Naive B cell (primary cell): ENCODE results near the gene ESYT3. TPM values are rescaled to one million over a fixed set of nuclear protein-coding genes. Genes with fewer than 3 reads are reported as not detected.

Experiments
- ATAC-seq, 2 donors: fragments of 150-1000 bp; cut with Tn5 transposase; 2 replicates each; pipeline ENCODE4 v1.10.0; 2021; ENCODE audit warnings: low read depth in 2 of 2, mild to moderate bottlenecking in 2 of 2, moderate library complexity in 2 of 2
- DNase-seq: peaks from one replicate; pipeline ENCODE4 v3.0.0; 2022
- H3K27ac Mint-ChIP-seq, 6 donors: one replicate each; pipeline ENCODE4 v1.8.0; 2020 to 2022; ENCODE audit warnings: mild to moderate bottlenecking in 6 of 6, mixed read lengths in 6 of 6, moderate library complexity in 5 of 6, inconsistent platforms in 2 of 6
- H3K27me3 Mint-ChIP-seq, 3 donors: one replicate each; pipeline ENCODE4 v1.8.0; 2021 to 2022; ENCODE audit warnings: mixed read lengths in 3 of 3, mild to moderate bottlenecking in 1 of 3
- H3K36me3 Mint-ChIP-seq, 2 donors: one replicate each; pipeline ENCODE4 v1.8.0; 2020 to 2022; ENCODE audit warnings: mixed read lengths in 2 of 2, inconsistent platforms in 1 of 2, mild to moderate bottlenecking in 1 of 2
- H3K4me1 Mint-ChIP-seq, 3 donors: one replicate each; pipeline ENCODE4 v1.8.0; 2020 to 2022; ENCODE audit warnings: mixed read lengths in 3 of 3, inconsistent platforms in 1 of 3, mild to moderate bottlenecking in 1 of 3, moderate library complexity in 1 of 3
- H3K4me3 Mint-ChIP-seq, 8 donors: one replicate each; pipeline ENCODE4 v1.8.0; 2020 to 2022; ENCODE audit warnings: mild to moderate bottlenecking in 8 of 8, mixed read lengths in 8 of 8, moderate library complexity in 8 of 8, inconsistent platforms in 2 of 8
- H3K9me3 Mint-ChIP-seq, 7 donors: one replicate each; pipeline ENCODE4 v1.8.0; 2020 to 2022; ENCODE audit warnings: mixed read lengths in 7 of 7, mild to moderate bottlenecking in 5 of 7, inconsistent platforms in 2 of 7, moderate library complexity in 1 of 7
- polyA plus RNA-seq, 6 donors: library from polyadenylated mRNA; unstranded; fragments of 300-500 nt; fragmentation: Illumina TruSeq; gene quantifications; one replicate each; pipeline ENCODE4 v1.2.3, GENCODE V29; 2021; ENCODE audit warnings: low read depth in 6 of 6

The ESYT3 gene, protein sequence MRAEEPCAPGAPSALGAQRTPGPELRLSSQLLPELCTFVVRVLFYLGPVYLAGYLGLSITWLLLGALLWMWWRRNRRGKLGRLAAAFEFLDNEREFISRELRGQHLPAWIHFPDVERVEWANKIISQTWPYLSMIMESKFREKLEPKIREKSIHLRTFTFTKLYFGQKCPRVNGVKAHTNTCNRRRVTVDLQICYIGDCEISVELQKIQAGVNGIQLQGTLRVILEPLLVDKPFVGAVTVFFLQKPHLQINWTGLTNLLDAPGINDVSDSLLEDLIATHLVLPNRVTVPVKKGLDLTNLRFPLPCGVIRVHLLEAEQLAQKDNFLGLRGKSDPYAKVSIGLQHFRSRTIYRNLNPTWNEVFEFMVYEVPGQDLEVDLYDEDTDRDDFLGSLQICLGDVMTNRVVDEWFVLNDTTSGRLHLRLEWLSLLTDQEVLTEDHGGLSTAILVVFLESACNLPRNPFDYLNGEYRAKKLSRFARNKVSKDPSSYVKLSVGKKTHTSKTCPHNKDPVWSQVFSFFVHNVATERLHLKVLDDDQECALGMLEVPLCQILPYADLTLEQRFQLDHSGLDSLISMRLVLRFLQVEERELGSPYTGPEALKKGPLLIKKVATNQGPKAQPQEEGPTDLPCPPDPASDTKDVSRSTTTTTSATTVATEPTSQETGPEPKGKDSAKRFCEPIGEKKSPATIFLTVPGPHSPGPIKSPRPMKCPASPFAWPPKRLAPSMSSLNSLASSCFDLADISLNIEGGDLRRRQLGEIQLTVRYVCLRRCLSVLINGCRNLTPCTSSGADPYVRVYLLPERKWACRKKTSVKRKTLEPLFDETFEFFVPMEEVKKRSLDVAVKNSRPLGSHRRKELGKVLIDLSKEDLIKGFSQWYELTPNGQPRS
- not detected for polyA plus RNA-seq

DNA sequence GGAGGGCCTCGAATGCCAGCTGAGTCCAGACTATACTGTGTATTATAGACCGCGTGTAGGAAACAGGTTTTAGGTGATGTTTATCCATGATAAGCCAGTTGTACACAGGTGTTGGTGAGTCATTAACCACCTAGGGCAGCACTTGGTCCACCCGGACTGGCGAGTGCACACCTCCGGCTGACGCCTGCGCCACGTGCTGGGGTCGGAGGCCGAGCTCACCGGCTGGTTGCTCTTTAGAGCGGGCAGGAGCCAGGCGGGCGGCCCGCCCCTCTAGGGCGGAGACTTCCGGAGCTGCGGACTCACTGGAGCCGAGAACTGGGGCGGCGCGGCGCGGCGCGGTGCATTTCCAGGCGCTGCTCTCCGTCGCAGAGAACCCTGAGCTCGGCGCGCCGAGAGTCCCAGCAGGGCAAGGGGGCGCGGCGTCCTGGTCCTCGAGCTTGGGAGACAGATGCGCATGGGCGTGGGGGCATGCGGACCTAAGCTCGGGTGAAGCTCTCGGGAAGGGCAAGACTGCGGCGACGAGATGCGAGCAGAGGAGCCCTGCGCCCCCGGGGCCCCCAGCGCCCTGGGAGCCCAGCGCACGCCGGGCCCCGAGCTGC lies at the start of gene ESYT3:
ESYT3 (plus strand) TSS at position 341 of the 599 bp plus-strand sequence; CDS start at position 524, 183 bp downstream.
- H3K27ac Mint-ChIP-seq: no peak within 1 kb of the TSS
- H3K36me3 Mint-ChIP-seq: no peaks in the 10 kb centered on the region
- peaks cover 0 to 5% (median 0%) of the 10 kb centered on the region in 7 donors for H3K9me3 Mint-ChIP-seq
- ATAC-seq (peak; percentile 35 to 36), DNase-seq (no peak)
- H3K4me3 Mint-ChIP-seq: peak within 1 kb of the TSS in 7 of 8 donors; percentile 55 to 83 (median 68)
- H3K27me3 Mint-ChIP-seq: peaks cover 47 to 80% (median 65%) of the 10 kb centered on the region in 3 donors
- peaks cover 2 to 15% (median 11%) of the 10 kb centered on the region in 3 donors for H3K4me1 Mint-ChIP-seq

DNA sequence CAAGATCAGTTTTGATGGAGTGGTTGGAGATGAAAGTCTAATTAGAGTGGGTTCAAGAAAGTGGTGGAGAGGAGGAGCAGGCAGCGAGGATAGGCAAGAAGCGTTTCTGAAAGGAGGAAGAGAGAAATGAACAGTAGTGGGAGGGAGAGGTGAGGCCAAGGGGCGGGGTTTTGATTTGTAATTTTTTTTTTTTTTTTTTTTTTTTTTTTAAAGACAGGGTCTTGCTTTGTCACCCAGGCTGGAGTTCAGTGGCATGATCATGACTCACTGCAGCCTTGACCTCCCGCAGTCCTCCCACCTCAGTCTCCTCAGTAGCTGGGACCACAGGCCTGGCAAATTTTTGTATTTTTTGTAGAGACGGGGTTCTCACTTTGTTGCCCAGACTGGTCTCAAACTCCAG lies 49.4 kb upstream of the ESYT3 start:
- peaks cover 0 to 9% (median 0%) of the 10 kb centered on the region in 7 donors for H3K9me3 Mint-ChIP-seq
- peak overlapping the region in 1 of 8 donors; percentile 4 for H3K4me3 Mint-ChIP-seq
- peaks cover 62 to 69% (median 68%) of the 10 kb centered on the region in 3 donors for H3K27me3 Mint-ChIP-seq
- DNase-seq (no peak), ATAC-seq (no peak)
- H3K36me3 Mint-ChIP-seq: peaks cover 0 to 24% of the 10 kb centered on the region in 2 donors
- no peak overlapping the region for H3K27ac Mint-ChIP-seq
- H3K4me1 Mint-ChIP-seq: no peaks in the 10 kb centered on the region

DNA sequence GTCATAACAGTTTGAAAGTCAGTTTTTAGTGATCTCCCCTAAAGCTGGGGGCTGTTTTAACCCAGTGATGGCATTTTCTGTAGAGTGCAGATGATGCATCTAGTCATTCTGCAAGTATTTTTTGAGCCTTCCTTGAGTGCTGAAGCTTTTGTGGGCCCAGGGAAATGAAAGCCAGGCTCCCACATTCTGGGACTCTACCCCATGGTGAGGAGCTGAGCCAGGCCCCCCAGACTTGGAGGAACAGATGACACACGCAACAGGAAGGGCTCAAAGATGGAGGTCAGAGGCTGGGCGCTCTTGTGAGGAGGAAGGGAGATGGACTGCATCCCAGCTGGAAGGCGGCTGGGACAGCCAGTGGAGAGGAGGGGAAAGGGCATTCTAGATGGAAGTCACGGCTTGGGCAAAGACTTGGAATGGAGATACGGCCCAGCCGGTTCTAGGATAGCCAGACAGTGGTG lies 45.2 kb upstream of the ESYT3 start:
- Mint-ChIP-seq H3K9me3 (peaks cover 0 to 4% (median 0%) of the 10 kb centered on the region in 7 donors), H3K27ac (no peak overlapping the region), H3K4me1 (no peaks in the 10 kb centered on the region), H3K4me3 (no peak overlapping the region), H3K36me3 (peaks cover 0 to 10% of the 10 kb centered on the region in 2 donors), H3K27me3 (peaks cover 36 to 65% (median 46%) of the 10 kb centered on the region in 3 donors)
- no peak for DNase-seq
- no peak for ATAC-seq

DNA sequence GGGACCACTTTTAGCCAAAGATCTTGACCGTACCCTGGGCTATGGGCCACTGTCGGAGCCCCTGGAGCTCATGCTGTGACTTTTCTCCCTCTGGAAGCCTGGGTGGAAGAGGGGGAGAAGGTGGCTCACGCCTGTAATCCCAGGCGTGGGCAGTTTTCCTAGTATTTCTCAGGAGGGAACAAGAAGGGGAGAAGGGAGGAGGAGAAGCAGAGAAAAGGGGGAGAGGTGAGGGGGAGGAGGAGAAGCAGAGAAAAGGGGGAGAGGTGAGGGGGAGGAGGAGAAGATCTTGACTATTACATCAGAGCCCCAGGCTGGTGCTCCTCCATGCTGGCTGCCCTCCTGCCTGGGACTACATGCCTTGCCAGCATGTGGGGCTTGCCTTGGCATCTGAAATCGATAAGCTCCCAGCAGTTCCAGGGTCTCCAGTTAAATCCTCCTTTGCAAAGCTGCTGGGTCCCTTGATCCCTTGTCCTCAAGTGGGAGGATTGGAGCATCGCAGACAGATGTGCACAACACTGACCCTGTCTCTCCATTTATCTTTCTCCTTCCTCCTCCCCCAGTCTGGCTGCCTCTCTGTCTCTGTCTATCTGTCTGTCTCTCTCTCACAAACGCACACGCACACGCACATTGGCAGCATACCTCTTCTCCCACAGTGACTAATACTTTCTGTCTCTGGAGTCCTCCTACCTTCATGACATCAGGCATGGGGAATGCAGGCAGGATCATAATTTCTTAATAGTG lies 44.4 kb upstream of the ESYT3 start:
- H3K4me1 Mint-ChIP-seq: no peaks in the 10 kb centered on the region
- peaks cover 0 to 2% of the 10 kb centered on the region in 2 donors for H3K36me3 Mint-ChIP-seq
- peaks cover 29 to 63% (median 46%) of the 10 kb centered on the region in 3 donors for H3K27me3 Mint-ChIP-seq
- H3K4me3 Mint-ChIP-seq: no peak overlapping the region
- H3K27ac Mint-ChIP-seq: no peak overlapping the region
- ATAC-seq (no peak), DNase-seq (no peak)
- no peaks in the 10 kb centered on the region for H3K9me3 Mint-ChIP-seq

DNA sequence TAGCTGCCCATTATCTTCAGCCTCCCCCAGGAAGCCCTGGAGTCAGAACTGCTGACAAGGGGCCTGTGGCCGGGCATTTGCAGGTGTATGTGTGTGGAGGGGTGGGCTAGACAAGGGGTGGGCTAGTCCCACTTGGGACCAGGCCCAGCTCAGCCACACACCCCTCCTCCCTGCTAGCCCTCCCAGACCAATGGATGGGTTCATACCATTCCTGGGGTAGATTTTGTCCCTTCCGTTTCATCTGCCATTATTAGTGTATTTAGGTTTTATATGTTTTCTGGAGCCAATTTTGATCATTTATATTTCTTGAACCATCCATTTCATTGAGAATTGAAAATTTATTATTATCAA lies 43.9 kb upstream of the ESYT3 start:
- no peak for ATAC-seq
- Mint-ChIP-seq H3K9me3 (no peaks in the 10 kb centered on the region), H3K27me3 (peaks cover 29 to 67% (median 49%) of the 10 kb centered on the region in 3 donors), H3K27ac (no peak overlapping the region), H3K36me3 (no peaks in the 10 kb centered on the region), H3K4me1 (no peaks in the 10 kb centered on the region), H3K4me3 (no peak overlapping the region)
- no peak for DNase-seq

DNA sequence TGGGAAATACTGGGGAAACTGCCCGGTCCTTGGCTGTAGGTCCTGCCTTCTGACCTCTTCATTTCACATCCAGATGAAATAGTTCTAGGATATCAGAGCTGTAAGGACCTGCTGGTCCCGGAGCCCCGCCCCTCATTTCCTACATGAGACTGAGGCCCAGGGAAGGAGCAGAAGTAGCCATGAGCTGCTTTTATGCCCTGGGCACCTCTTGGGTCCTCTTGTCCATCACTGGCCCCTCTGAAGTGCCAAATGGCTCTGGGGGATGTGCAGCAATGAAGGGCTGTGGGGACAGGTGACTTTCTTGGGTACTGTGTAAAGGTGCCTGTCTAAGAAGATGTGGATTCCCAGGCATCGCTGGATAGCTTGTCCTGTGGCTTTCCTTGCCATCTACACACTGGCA lies 40.3 kb upstream of the ESYT3 start:
- H3K27me3 Mint-ChIP-seq: peaks cover 15 to 66% (median 48%) of the 10 kb centered on the region in 3 donors

DNA sequence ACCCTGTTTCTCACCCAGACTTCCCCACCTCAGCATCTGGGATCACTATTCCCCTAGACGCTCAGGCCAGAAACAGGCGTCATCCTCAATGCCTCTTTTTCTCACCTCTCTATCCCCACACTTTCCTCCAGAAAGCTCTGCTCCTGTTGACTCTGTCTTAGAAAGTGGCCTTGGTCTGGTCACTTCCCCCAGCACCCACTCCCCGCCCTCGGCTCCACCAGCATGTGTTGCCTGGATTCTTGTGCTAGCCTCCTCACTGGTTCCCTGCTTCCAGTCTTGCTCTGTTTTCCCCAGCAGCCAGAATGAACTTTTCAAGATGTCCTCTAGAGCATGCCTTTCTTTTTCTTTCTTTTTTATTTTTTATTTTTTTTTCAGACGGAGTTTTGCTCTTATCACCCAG lies 39.7 kb upstream of the ESYT3 start:
- DNase-seq (no peak), ATAC-seq (no peak)
- Mint-ChIP-seq H3K27ac (peak overlapping the region in 1 of 6 donors; percentile 71), H3K4me3 (no peak overlapping the region), H3K27me3 (peaks cover 15 to 63% (median 42%) of the 10 kb centered on the region in 3 donors), H3K36me3 (no peaks in the 10 kb centered on the region), H3K4me1 (no peaks in the 10 kb centered on the region), H3K9me3 (no peaks in the 10 kb centered on the region)

More for the DNA sequence above, 40.3 kb upstream of the ESYT3 start:
- ATAC-seq (no peak), DNase-seq (no peak)
- Mint-ChIP-seq H3K4me1 (no peaks in the 10 kb centered on the region), H3K4me3 (no peak overlapping the region), H3K36me3 (no peaks in the 10 kb centered on the region), H3K9me3 (no peaks in the 10 kb centered on the region), H3K27ac (no peak overlapping the region)

DNA sequence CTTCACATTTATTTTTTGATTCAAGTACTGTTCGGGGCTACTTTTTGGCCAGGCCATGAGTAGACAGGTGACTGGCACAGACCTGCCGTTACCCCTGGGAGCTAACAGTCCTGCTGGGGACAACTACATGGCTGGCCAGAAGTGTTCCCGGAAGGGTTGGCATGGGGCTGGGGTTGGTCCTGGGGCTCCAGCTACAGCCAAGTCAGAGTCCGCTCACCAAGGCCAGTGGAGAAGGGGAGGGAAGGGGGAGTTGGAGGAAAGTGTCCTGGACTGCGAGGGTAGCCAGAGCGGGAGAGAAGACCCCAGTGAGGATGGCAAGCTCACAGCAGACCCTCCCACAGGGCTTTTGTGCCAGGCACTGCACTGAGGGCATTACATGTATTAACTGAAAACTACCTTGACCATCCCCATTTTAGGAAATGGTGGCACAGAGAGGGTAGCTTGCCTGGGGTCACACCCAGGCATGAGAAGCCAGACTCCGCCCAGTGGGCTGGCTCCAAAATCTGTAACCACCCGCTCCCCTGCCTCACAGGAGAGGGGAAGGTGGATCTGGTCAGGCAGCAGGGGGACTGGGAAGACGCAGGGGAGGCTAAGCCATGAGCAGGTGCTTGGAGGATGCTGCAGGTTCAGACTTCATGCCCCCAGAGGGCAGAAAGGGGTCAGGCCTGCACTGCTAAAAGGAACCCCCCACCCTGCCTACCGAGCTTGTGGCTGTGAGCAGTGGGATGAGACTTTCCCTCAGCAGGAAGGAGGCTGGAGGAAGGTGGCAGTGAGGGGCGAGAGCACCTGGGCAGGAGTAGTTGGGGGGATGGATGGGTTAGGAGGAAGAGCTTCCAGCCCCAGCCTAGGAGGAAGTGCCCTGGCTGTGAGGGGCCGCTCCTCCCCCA lies 38.3 kb upstream of the ESYT3 start:
- H3K4me3 Mint-ChIP-seq: no peak overlapping the region
- ATAC-seq: no peak
- H3K27ac Mint-ChIP-seq: no peak overlapping the region
- no peaks in the 10 kb centered on the region for H3K9me3 Mint-ChIP-seq
- no peak for DNase-seq
- peaks cover 17 to 58% (median 40%) of the 10 kb centered on the region in 3 donors for H3K27me3 Mint-ChIP-seq
- no peaks in the 10 kb centered on the region for H3K4me1 Mint-ChIP-seq
- no peaks in the 10 kb centered on the region for H3K36me3 Mint-ChIP-seq

DNA sequence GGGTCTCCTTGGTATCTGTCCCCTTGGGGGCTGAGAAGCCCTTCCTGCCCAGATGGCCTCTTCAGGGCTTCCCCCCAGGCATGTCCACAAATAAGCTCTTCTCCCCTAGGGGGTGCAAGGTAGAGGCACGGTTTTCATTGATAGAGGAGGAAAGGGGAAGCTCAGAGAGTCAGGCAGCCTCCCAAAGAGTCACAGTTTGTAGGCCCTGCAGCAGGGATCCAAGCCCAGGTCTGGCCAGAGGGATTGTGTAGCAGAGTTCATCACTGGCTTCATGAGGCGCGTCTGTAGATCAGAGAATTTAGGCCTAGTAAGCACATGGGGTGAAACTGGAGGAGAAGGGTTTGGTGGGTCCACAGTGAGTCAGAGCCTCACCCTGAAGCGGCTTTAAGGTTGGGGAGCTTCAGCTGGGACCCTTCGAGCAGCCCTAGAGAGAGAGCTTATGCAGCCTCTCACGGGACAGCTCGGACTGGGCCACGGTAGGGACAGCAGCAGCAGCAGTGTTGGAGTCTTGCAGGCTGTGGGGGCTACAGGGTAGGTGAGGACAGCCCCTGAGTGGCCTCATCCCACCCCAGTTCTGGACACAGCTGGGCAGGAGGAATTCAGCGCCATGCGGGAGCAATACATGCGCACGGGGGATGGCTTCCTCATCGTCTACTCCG lies 37.5 kb upstream of the ESYT3 start:
- no peak overlapping the region for H3K27ac Mint-ChIP-seq
- H3K9me3 Mint-ChIP-seq: no peaks in the 10 kb centered on the region
- H3K36me3 Mint-ChIP-seq: no peaks in the 10 kb centered on the region
- H3K4me1 Mint-ChIP-seq: no peaks in the 10 kb centered on the region
- no peak for DNase-seq
- H3K27me3 Mint-ChIP-seq: peaks cover 17 to 63% (median 42%) of the 10 kb centered on the region in 3 donors
- ATAC-seq: no peak
- no peak overlapping the region for H3K4me3 Mint-ChIP-seq

DNA sequence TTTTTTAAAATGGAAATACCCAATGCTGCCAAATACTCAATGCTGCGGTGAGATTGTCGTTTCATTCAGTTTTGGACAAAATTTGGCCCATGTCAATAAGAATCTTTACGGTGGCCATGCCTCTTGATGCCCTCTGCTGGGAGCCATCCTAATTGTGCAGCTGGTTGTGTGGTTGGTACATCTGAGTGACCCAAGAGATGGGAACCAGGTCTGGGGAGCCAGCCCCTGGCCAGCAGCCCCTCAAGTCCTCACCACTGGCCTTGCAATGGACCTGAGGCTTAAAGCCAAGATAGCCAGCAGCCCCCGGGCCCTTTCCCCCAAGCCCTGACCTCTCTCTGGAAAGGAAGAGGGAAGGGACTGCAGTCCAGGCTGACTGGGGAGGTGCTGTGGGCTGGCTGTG lies 36.4 kb upstream of the ESYT3 start:
- ATAC-seq (no peak), DNase-seq (no peak)
- H3K4me3 Mint-ChIP-seq: no peak overlapping the region
- no peaks in the 10 kb centered on the region for H3K36me3 Mint-ChIP-seq
- no peak overlapping the region for H3K27ac Mint-ChIP-seq
- peaks cover 17 to 57% (median 42%) of the 10 kb centered on the region in 3 donors for H3K27me3 Mint-ChIP-seq
- H3K9me3 Mint-ChIP-seq: no peaks in the 10 kb centered on the region
- no peaks in the 10 kb centered on the region for H3K4me1 Mint-ChIP-seq

DNA sequence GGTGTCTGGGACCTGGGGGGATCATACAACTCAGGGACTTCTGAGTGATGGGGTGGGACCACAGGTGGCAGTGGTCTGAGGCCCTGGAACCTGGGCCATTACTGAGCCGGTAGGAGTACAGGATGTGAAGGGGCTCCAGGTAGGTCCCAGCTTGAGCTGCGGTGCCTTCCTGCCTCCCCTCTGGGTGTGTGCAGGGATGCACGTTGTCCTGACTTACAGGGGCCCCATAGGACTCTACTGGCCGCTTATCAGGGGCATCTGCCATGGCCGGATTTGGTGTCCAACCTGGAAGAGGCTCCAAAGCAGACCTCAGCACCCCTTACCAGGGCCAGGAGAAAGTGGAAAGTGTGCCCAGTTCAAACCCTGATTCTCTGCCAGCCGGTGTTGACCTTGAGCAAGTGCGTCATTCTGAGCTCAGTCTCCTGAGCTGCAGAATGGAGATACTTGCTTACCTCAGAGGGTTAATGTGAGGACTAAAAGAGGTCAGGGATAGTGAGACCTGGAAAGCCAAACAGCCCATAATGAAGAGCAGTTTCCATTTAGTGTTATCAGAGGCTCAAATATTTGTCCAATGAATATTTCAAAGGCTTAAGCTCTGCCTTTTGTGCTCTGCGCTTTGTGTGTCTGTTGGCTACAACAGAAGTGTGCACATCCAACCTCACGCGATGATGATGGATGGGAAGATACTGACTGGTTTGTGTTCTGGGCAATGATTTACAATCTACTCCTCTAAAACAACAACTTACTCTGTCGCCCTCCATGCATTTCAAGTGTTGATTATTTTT lies 35.4 kb upstream of the ESYT3 start:
- DNase-seq (no peak), ATAC-seq (no peak)
- H3K27ac Mint-ChIP-seq: peak overlapping the region in 1 of 6 donors; percentile 15
- H3K27me3 Mint-ChIP-seq: peaks cover 19 to 56% (median 42%) of the 10 kb centered on the region in 3 donors
- no peaks in the 10 kb centered on the region for H3K36me3 Mint-ChIP-seq
- no peaks in the 10 kb centered on the region for H3K9me3 Mint-ChIP-seq
- no peak overlapping the region for H3K4me3 Mint-ChIP-seq
- H3K4me1 Mint-ChIP-seq: no peaks in the 10 kb centered on the region
